HG03354 (cell line): ENCODE data around the gene CCDC6.
A peak's percentile ranks its signal among the peaks of the same experiment; 100 is the strongest.
"Not testable (repeated sequence)": the region's sequence is repeated elsewhere in the genome, so short reads cannot be mapped to it uniquely, and the experiment has no call there.

Experiments used
- ATAC-seq: cut with Tn5 transposase; IDR thresholded peaks from one replicate; pipeline ENCODE4 v1.9.1; 2021; ENCODE audit warnings: mild to moderate bottlenecking; ENCODE audit not compliant: unreplicated experiment, poor library complexity, severe bottlenecking

Gene CCDC6

GRCh38 chr10:59887006-59887405 lies 19.4 kb downstream of the CCDC6 start:
- ATAC-seq: no peak

- peak; percentile 93 for ATAC-seq
Measured at GRCh38 chr10:59885430-59886134, 20.8 kb downstream of the CCDC6 start.

GRCh38 chr10:59884893-59885292 lies 21.5 kb downstream of the CCDC6 start:
- ATAC-seq: not testable (repeated sequence)

GRCh38 chr10:59881640-59882039 lies 24.7 kb downstream of the CCDC6 start:
- ATAC-seq: no peak

GRCh38 chr10:59880971-59881510 lies 25.3 kb downstream of the CCDC6 start:
- peak; percentile 63 for ATAC-seq

- no peak for ATAC-seq
Measured at GRCh38 chr10:59880019-59880717, 26.2 kb downstream of the CCDC6 start.

- peak; percentile 54 for ATAC-seq
Measured at GRCh38 chr10:59879363-59879913, 26.9 kb downstream of the CCDC6 start.

GRCh38 chr10:59878915-59879314 lies 27.4 kb downstream of the CCDC6 start:
- no peak for ATAC-seq

- ATAC-seq: no peak
Measured at GRCh38 chr10:59878289-59878688, 28.1 kb downstream of the CCDC6 start.

GRCh38 chr10:59877191-59877671 lies 29.1 kb downstream of the CCDC6 start:
- ATAC-seq: no peak

GRCh38 chr10:59876695-59877094 lies 29.7 kb downstream of the CCDC6 start:
- no peak for ATAC-seq

- ATAC-seq: not testable (repeated sequence)
Measured at GRCh38 chr10:59876208-59876607, 30.1 kb downstream of the CCDC6 start.

GRCh38 chr10:59873896-59874295 lies 32.5 kb downstream of the CCDC6 start:
- peak; percentile 87 for ATAC-seq

- ATAC-seq: no peak
Measured at GRCh38 chr10:59872892-59873463, 33.4 kb downstream of the CCDC6 start.

GRCh38 chr10:59870152-59870551 lies 36.2 kb downstream of the CCDC6 start:
- no peak for ATAC-seq

- ATAC-seq: no peak
Measured at GRCh38 chr10:59869594-59869940, 36.8 kb downstream of the CCDC6 start.

- no peak for ATAC-seq
Measured at GRCh38 chr10:59868696-59869593, 37.4 kb downstream of the CCDC6 start.

GRCh38 chr10:59867590-59867989 lies 38.8 kb downstream of the CCDC6 start:
- no peak for ATAC-seq

GRCh38 chr10:59865101-59865500 lies 41.3 kb downstream of the CCDC6 start:
- ATAC-seq: peak; percentile 75
